ENCODE data around the gene PBX1. TPM values are rescaled to one million over a fixed set of nuclear protein-coding genes. Genes with fewer than 3 reads are reported as not detected.

PBX1 gene
- total RNA-seq, 2 experiments from 2014 or later, result 0.11 to 0.51 TPM

- no peaks in the 10 kb centered on the region for H3K36me3 Mint-ChIP-seq
- no peak overlapping the region for H3K27ac Mint-ChIP-seq
- H3K4me1 Mint-ChIP-seq, result no peaks in the 10 kb centered on the region
- no peak overlapping the region for H3K4me3 Mint-ChIP-seq
- DNase-seq (no peak), ATAC-seq (ENCODE audit: low read depth) (no peak)
- POLR2A ChIA-PET, result no interaction called here
- H3K27me3 Mint-ChIP-seq, result no peaks in the 10 kb centered on the region
- H3K9me3 Mint-ChIP-seq, result no peaks in the 10 kb centered on the region
Measured at GRCh38 chr1:164765992-164766720, 207.2 kb downstream of the PBX1 start.

GRCh38 chr1:164767752-164768402 lies 208.9 kb downstream of the PBX1 start:
- H3K36me3 Mint-ChIP-seq, result no peaks in the 10 kb centered on the region
- DNase-seq (no peak), ATAC-seq (ENCODE audit: low read depth) (no peak)
- H3K4me3 Mint-ChIP-seq, result no peak overlapping the region
- H3K4me1 Mint-ChIP-seq, result no peaks in the 10 kb centered on the region
- no peaks in the 10 kb centered on the region for H3K9me3 Mint-ChIP-seq
- POLR2A ChIA-PET, result no interaction called here
- no peaks in the 10 kb centered on the region for H3K27me3 Mint-ChIP-seq
- no peak overlapping the region for H3K27ac Mint-ChIP-seq

GRCh38 chr1:164768619-164769018 lies 209.6 kb downstream of the PBX1 start:
- no peaks in the 10 kb centered on the region for H3K36me3 Mint-ChIP-seq
- no peaks in the 10 kb centered on the region for H3K9me3 Mint-ChIP-seq
- H3K4me3 Mint-ChIP-seq, result no peak overlapping the region
- no peak overlapping the region for H3K27ac Mint-ChIP-seq
- DNase-seq (no peak), ATAC-seq (ENCODE audit: low read depth) (no peak)
- POLR2A ChIA-PET, result no interaction called here
- H3K27me3 Mint-ChIP-seq, result no peaks in the 10 kb centered on the region
- no peaks in the 10 kb centered on the region for H3K4me1 Mint-ChIP-seq

- H3K27ac Mint-ChIP-seq, result no peak overlapping the region
- DNase-seq, result no peak
- H3K4me3 Mint-ChIP-seq, result no peak overlapping the region
- no peaks in the 10 kb centered on the region for H3K36me3 Mint-ChIP-seq
- ATAC-seq (ENCODE audit: low read depth), result no peak
- no peaks in the 10 kb centered on the region for H3K4me1 Mint-ChIP-seq
- POLR2A ChIA-PET, result no interaction called here
- H3K27me3 Mint-ChIP-seq, result no peaks in the 10 kb centered on the region
- H3K9me3 Mint-ChIP-seq, result no peaks in the 10 kb centered on the region
Measured at GRCh38 chr1:164769486-164770130, 210.6 kb downstream of the PBX1 start.

GRCh38 chr1:164770131-164770529 lies 211.1 kb downstream of the PBX1 start:
- no peaks in the 10 kb centered on the region for H3K9me3 Mint-ChIP-seq
- no peak overlapping the region for H3K4me3 Mint-ChIP-seq
- POLR2A ChIA-PET, result no interaction called here
- no peaks in the 10 kb centered on the region for H3K36me3 Mint-ChIP-seq
- no peak for DNase-seq
- no peak overlapping the region for H3K27ac Mint-ChIP-seq
- H3K4me1 Mint-ChIP-seq, result no peaks in the 10 kb centered on the region
- ATAC-seq (ENCODE audit: low read depth), result no peak
- H3K27me3 Mint-ChIP-seq, result peaks cover 3% of the 10 kb centered on the region

- ATAC-seq (ENCODE audit: low read depth), result no peak
- H3K9me3 Mint-ChIP-seq, result no peaks in the 10 kb centered on the region
- peaks cover 3% of the 10 kb centered on the region for H3K27me3 Mint-ChIP-seq
- no peaks in the 10 kb centered on the region for H3K36me3 Mint-ChIP-seq
- H3K27ac Mint-ChIP-seq, result no peak overlapping the region
- POLR2A ChIA-PET, result no interaction called here
- H3K4me1 Mint-ChIP-seq, result no peaks in the 10 kb centered on the region
- no peak for DNase-seq
- no peak overlapping the region for H3K4me3 Mint-ChIP-seq
Measured at GRCh38 chr1:164771041-164771618, 212.1 kb downstream of the PBX1 start.

GRCh38 chr1:164771619-164772361 lies 212.8 kb downstream of the PBX1 start:
- Mint-ChIP-seq H3K36me3 (no peaks in the 10 kb centered on the region), H3K4me1 (no peaks in the 10 kb centered on the region), H3K9me3 (no peaks in the 10 kb centered on the region), H3K27ac (no peak overlapping the region), H3K4me3 (no peak overlapping the region), H3K27me3 (peaks cover 3% of the 10 kb centered on the region)
- POLR2A ChIA-PET, result no interaction called here
- ATAC-seq (ENCODE audit: low read depth), result no peak
- DNase-seq, result no peak

GRCh38 chr1:164772635-164773034 lies 213.7 kb downstream of the PBX1 start:
- no peak for DNase-seq
- no peak overlapping the region for H3K27ac Mint-ChIP-seq
- no peaks in the 10 kb centered on the region for H3K36me3 Mint-ChIP-seq
- POLR2A ChIA-PET, result no interaction called here
- H3K4me3 Mint-ChIP-seq, result no peak overlapping the region
- H3K27me3 Mint-ChIP-seq, result peaks cover 3% of the 10 kb centered on the region
- H3K4me1 Mint-ChIP-seq, result no peaks in the 10 kb centered on the region
- no peak for ATAC-seq (ENCODE audit: low read depth)
- no peaks in the 10 kb centered on the region for H3K9me3 Mint-ChIP-seq

GRCh38 chr1:164773102-164773501 lies 214.1 kb downstream of the PBX1 start:
- no peaks in the 10 kb centered on the region for H3K4me1 Mint-ChIP-seq
- POLR2A ChIA-PET, result no interaction called here
- H3K27me3 Mint-ChIP-seq, result peaks cover 3% of the 10 kb centered on the region
- H3K9me3 Mint-ChIP-seq, result no peaks in the 10 kb centered on the region
- no peak overlapping the region for H3K4me3 Mint-ChIP-seq
- DNase-seq (no peak), ATAC-seq (ENCODE audit: low read depth) (no peak)
- no peak overlapping the region for H3K27ac Mint-ChIP-seq
- H3K36me3 Mint-ChIP-seq, result no peaks in the 10 kb centered on the region

- Mint-ChIP-seq H3K27ac (no peak overlapping the region), H3K4me1 (no peaks in the 10 kb centered on the region), H3K36me3 (no peaks in the 10 kb centered on the region), H3K9me3 (no peaks in the 10 kb centered on the region), H3K4me3 (no peak overlapping the region), H3K27me3 (peaks cover 3% of the 10 kb centered on the region)
- POLR2A ChIA-PET, result no interaction called here
- ATAC-seq (ENCODE audit: low read depth), result no peak
- DNase-seq, result no peak
Measured at GRCh38 chr1:164774413-164774812, 215.4 kb downstream of the PBX1 start.

- Mint-ChIP-seq H3K27ac (no peak overlapping the region), H3K4me1 (no peaks in the 10 kb centered on the region), H3K36me3 (no peaks in the 10 kb centered on the region), H3K27me3 (peaks cover 3% of the 10 kb centered on the region), H3K9me3 (no peaks in the 10 kb centered on the region), H3K4me3 (no peak overlapping the region)
- ATAC-seq (ENCODE audit: low read depth) (no peak), DNase-seq (no peak)
- POLR2A ChIA-PET, result no interaction called here
Measured at GRCh38 chr1:164774819-164775654, 216.1 kb downstream of the PBX1 start.

- peaks cover 3% of the 10 kb centered on the region for H3K27me3 Mint-ChIP-seq
- POLR2A ChIA-PET, result no interaction called here
- no peak overlapping the region for H3K27ac Mint-ChIP-seq
- no peaks in the 10 kb centered on the region for H3K4me1 Mint-ChIP-seq
- H3K36me3 Mint-ChIP-seq, result no peaks in the 10 kb centered on the region
- no peak overlapping the region for H3K4me3 Mint-ChIP-seq
- no peak for ATAC-seq (ENCODE audit: low read depth)
- DNase-seq, result no peak
- no peaks in the 10 kb centered on the region for H3K9me3 Mint-ChIP-seq
Measured at GRCh38 chr1:164777518-164777917, 218.5 kb downstream of the PBX1 start.

GRCh38 chr1:164779376-164779775 lies 220.4 kb downstream of the PBX1 start:
- POLR2A ChIA-PET, result no interaction called here
- no peaks in the 10 kb centered on the region for H3K36me3 Mint-ChIP-seq
- H3K27ac Mint-ChIP-seq, result no peak overlapping the region
- DNase-seq (no peak), ATAC-seq (ENCODE audit: low read depth) (no peak)
- no peak overlapping the region for H3K4me3 Mint-ChIP-seq
- no peaks in the 10 kb centered on the region for H3K9me3 Mint-ChIP-seq
- H3K4me1 Mint-ChIP-seq, result no peaks in the 10 kb centered on the region
- peaks cover 3% of the 10 kb centered on the region for H3K27me3 Mint-ChIP-seq

Data from activated naive CD8-positive, alpha-beta T cell treated with anti-CD3 and anti-CD28 coated beads, Interleukin-2, amount 10 ng/mL, durations not matched to agents 7 days and 5 days (primary cell).